Activated CD8-positive, alpha-beta T cell treated with anti-CD3 and anti-CD28 coated beads for 36 hours (primary cell): ENCODE measurements around the gene POLG2. TPM values are rescaled to one million over a fixed set of nuclear protein-coding genes. Genes with fewer than 3 reads are reported as not detected.

Experiments used
- ATAC-seq: fragments of 200-7000 bp; cut with Tn5 transposase; one replicate; pipeline ENCODE4 v1.10.0; 2021; ENCODE audit warnings: mild to moderate bottlenecking, moderate library complexity
- CTCF ChIA-PET: fragments of 350-600 bp; sonication (Branson Sonifier 250); formaldehyde crosslinking; loops from one replicate; lab custom pipeline; 2021; ENCODE audit warnings: antibody characterized with exemption; lab: Charles Lee
- POLR2A ChIA-PET: fragments of 350-600 bp; sonication (Branson Sonifier 250); formaldehyde crosslinking; loops from one replicate; lab custom pipeline; 2021; ENCODE audit warnings: antibody characterized with exemption; lab: Charles Lee
- DNase-seq: peaks from one replicate; pipeline ENCODE4 v3.0.0-alpha.2; 2020
- H3K27ac Mint-ChIP-seq: one replicate; pipeline ENCODE4 v1.8.0; 2021; ENCODE audit warnings: mild to moderate bottlenecking, mixed read lengths
- H3K27me3 Mint-ChIP-seq: one replicate; pipeline ENCODE4 v1.8.0; 2021; ENCODE audit warnings: mixed read lengths
- H3K36me3 Mint-ChIP-seq: one replicate; pipeline ENCODE4 v1.8.0; 2021; ENCODE audit warnings: low read depth, mixed read lengths
- H3K4me1 Mint-ChIP-seq: one replicate; pipeline ENCODE4 v1.8.0; 2021; ENCODE audit warnings: low read depth, mixed read lengths
- H3K4me3 Mint-ChIP-seq: one replicate; pipeline ENCODE4 v1.8.0; 2021; ENCODE audit warnings: mild to moderate bottlenecking, moderate library complexity, mixed read lengths
- H3K9me3 Mint-ChIP-seq: one replicate; pipeline ENCODE4 v1.8.0; 2021; ENCODE audit warnings: mixed read lengths
- intact Hi-C: fragments of 100-400 bp; cut with micrococcal nuclease; formaldehyde crosslinking; loops from one replicate; pipeline ENCODE4 v1.10.0; 2022
- total RNA-seq, 2 experiments: library from RNA; stranded (reverse); gene quantifications; one replicate each; pipeline ENCODE4 v1.2.3, GENCODE V29; 2021
- TF ChIP-seq, protein P1 (sequence below): fragments of 200-600 bp; IDR thresholded peaks from one replicate; pipeline ENCODE4 v1.8.0; 2022; ENCODE audit warnings: antibody characterized with exemption, mild to moderate bottlenecking

The POLG2 gene
- total RNA-seq, 2 experiments from 2014 or later, result 37.3 to 41.1 TPM

DNA sequence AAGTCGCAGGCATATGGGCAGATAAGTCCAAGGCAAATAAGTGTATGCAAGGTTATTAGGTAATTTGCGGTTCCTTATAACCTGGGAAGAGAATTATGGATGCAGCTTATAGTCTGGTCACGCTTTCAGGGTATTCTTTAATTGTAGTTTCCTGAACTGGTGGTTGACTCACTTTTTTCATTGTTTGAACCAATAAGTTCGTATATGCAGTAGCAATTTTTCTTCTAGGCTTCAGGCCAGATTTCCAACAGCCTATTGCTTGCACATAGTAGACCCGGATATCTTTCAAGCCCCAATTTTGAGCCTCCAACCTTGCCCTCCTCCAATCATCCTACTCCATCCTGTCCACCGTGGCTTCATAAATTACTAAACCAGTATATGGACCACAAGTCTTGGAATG is 22.7 kb upstream of the POLG2 start:
- TF ChIP-seq, protein P1, sequence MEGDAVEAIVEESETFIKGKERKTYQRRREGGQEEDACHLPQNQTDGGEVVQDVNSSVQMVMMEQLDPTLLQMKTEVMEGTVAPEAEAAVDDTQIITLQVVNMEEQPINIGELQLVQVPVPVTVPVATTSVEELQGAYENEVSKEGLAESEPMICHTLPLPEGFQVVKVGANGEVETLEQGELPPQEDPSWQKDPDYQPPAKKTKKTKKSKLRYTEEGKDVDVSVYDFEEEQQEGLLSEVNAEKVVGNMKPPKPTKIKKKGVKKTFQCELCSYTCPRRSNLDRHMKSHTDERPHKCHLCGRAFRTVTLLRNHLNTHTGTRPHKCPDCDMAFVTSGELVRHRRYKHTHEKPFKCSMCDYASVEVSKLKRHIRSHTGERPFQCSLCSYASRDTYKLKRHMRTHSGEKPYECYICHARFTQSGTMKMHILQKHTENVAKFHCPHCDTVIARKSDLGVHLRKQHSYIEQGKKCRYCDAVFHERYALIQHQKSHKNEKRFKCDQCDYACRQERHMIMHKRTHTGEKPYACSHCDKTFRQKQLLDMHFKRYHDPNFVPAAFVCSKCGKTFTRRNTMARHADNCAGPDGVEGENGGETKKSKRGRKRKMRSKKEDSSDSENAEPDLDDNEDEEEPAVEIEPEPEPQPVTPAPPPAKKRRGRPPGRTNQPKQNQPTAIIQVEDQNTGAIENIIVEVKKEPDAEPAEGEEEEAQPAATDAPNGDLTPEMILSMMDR, result no peak
- Mint-ChIP-seq H3K36me3 (peaks cover 34% of the 10 kb centered on the region), H3K27ac (no peak overlapping the region), H3K4me1 (peaks cover 15% of the 10 kb centered on the region), H3K9me3 (no peaks in the 10 kb centered on the region), H3K4me3 (no peak overlapping the region), H3K27me3 (no peaks in the 10 kb centered on the region)
- intact Hi-C loops, result no loop called here
- ChIA-PET CTCF (interaction anchor here (0.9 to 1.4 kb wide), 2 partner anchors 28 to 130 kb away, joined by 3 to 4 read pairs; no protein-coding TSS in a partner anchor), POLR2A (interaction anchor here (0.6 to 1.4 kb wide), 2 partner anchors 13 to 17 kb away, joined by 3 to 8 read pairs; partner anchors contain the start of gene CEP95)
- ATAC-seq (no peak), DNase-seq (no peak)

DNA sequence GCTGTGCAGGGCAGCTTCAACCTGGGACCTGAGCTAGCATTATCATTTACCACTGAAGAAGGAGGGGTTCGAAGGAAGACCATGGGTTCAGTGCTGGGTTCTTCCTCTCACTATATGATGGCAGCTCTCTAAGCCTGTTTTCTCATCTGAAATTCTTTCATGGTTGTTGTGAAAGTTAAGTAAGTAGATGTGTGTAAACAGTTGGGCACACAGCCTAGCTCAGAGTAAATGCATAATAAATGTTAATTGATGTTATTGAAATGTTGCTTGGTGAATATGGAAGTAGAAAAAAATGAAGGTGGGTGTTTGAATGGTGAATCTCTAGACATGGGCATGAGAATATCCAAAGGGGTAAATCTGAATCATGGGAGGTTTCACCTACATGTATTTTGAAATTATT is 19.0 kb upstream of the POLG2 start:
- POLR2A ChIA-PET, result interaction anchor here (0.8 to 2.1 kb wide), 2 partner anchors 9 to 10 kb away, joined by 3 to 14 read pairs; partner anchors contain the start of genes CEP95 and DDX5
- DNase-seq, result no peak
- H3K4me1 Mint-ChIP-seq, result peaks cover 24% of the 10 kb centered on the region
- intact Hi-C loops, result no loop called here
- ATAC-seq, result no peak
- CTCF ChIA-PET, result interaction anchor here (0.7 to 1.3 kb wide), 3 partner anchors 8 to 23 kb away, joined by 3 to 6 read pairs (median 3); no protein-coding TSS in a partner anchor
- H3K27ac Mint-ChIP-seq, result peak overlapping the region; percentile 17
- peaks cover 40% of the 10 kb centered on the region for H3K36me3 Mint-ChIP-seq
- TF ChIP-seq, protein P1, result no peak
- no peaks in the 10 kb centered on the region for H3K27me3 Mint-ChIP-seq
- no peaks in the 10 kb centered on the region for H3K9me3 Mint-ChIP-seq
- H3K4me3 Mint-ChIP-seq, result no peak overlapping the region

DNA sequence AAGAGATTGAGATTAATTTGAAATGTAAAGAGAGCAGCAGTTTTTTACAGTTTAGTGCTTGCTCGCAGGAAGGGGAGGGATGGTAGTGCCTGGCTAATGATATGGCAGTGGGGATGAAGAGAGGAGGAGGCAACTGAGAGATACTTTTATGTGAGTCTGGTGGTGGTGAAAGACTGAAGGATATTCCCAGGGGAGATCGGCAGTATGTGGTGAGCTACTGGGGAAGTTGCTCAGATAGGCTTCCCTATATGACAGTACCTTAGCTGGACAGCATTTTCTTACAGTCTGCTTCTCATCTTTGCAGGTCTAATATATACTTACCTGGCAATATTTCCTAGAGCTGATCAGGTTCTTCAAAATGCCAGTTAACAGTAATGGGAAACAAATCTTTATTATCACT is 18.6 kb upstream of the POLG2 start:
- POLR2A ChIA-PET, result interaction anchor here (0.6 to 2.1 kb wide), 2 partner anchors 9 to 16 kb away, joined by 3 to 14 read pairs; partner anchors contain the start of genes CEP95 and DDX5
- ATAC-seq (no peak), DNase-seq (no peak)
- intact Hi-C loops, result no loop called here
- H3K36me3 Mint-ChIP-seq, result peaks cover 43% of the 10 kb centered on the region
- no peaks in the 10 kb centered on the region for H3K27me3 Mint-ChIP-seq
- H3K4me3 Mint-ChIP-seq, result no peak overlapping the region
- H3K9me3 Mint-ChIP-seq, result no peaks in the 10 kb centered on the region
- TF ChIP-seq, protein P1, result no peak
- peak overlapping the region; percentile 5 for H3K27ac Mint-ChIP-seq
- CTCF ChIA-PET, result interaction anchor here (0.7 to 1.3 kb wide), 3 partner anchors 8 to 23 kb away, joined by 3 to 6 read pairs (median 3); no protein-coding TSS in a partner anchor
- H3K4me1 Mint-ChIP-seq, result peaks cover 26% of the 10 kb centered on the region

DNA sequence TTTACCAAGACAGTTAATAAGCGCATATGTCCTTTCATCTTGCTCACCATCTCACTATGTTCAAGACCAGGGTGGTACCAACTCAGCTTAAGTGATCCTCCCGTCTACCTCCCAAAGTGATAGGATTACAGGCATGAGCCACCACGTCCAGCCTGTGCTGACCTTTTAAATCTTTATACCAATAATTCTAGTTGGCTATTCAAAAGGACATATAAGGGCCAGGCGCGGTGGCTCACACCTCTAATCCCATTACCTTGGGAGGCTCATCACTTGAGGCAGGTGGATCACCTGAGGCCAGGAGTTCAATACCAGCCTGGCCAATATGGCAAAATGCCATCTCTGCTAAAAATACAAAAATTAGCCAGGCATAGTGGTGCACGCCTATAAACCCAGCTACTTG is 12.3 kb upstream of the POLG2 start:
- no peaks in the 10 kb centered on the region for H3K27me3 Mint-ChIP-seq
- no peaks in the 10 kb centered on the region for H3K9me3 Mint-ChIP-seq
- peaks cover 51% of the 10 kb centered on the region for H3K36me3 Mint-ChIP-seq
- ChIA-PET CTCF (interaction anchor here (0.7 to 1.9 kb wide), 2 partner anchors 18 to 89 kb away, joined by 3 to 12 read pairs; no protein-coding TSS in a partner anchor), POLR2A (interaction anchor here (1.2 to 2.0 kb wide), 2 partner anchors 8 to 13 kb away, joined by 3 to 11 read pairs; partner anchors contain the start of gene POLG2)
- intact Hi-C loops, result loop anchor here (5.0 kb wide), 1 partner anchor 148 kb away; no protein-coding TSS in a partner anchor
- H3K4me1 Mint-ChIP-seq, result peaks cover 37% of the 10 kb centered on the region
- TF ChIP-seq, protein P1, result no peak
- no peak for DNase-seq
- no peak for ATAC-seq
- peak overlapping the region; percentile 22 for H3K4me3 Mint-ChIP-seq
- H3K27ac Mint-ChIP-seq, result no peak overlapping the region

DNA sequence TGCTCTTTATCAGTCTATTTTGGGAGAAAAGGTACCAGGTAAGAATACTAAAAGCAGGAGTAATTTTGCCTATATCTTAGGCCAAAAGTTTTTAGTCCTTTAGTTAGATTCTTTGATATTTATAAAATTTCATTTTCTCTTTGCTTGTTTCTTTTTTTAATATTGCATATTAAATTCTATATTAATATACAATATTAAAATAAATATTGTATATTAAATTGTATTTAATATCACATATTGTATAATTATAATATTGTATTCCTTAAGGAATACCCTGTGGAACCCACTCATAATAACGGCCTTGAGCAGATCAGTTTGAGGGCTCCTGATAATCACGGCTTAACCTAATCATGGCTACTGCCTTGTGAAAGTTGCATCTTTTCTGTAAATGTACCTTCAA is 11.8 kb upstream of the POLG2 start:
- peaks cover 55% of the 10 kb centered on the region for H3K36me3 Mint-ChIP-seq
- CTCF ChIA-PET, result interaction anchor here (1.9 kb wide), 1 partner anchor 17 kb away, joined by 12 read pairs; no protein-coding TSS in a partner anchor

More for the DNA sequence above, 11.8 kb upstream of the POLG2 start:
- TF ChIP-seq, protein P1, result no peak
- no peaks in the 10 kb centered on the region for H3K9me3 Mint-ChIP-seq
- H3K27me3 Mint-ChIP-seq, result no peaks in the 10 kb centered on the region
- intact Hi-C loops, result loop anchor here (5.0 kb wide), 1 partner anchor 149 kb away; no protein-coding TSS in a partner anchor
- POLR2A ChIA-PET, result interaction anchor here (2.0 kb wide), 1 partner anchor 12 kb away, joined by 11 read pairs; the partner anchor contains the start of gene POLG2
- no peak overlapping the region for H3K27ac Mint-ChIP-seq
- ATAC-seq (no peak), DNase-seq (no peak)
- peaks cover 41% of the 10 kb centered on the region for H3K4me1 Mint-ChIP-seq
- peak overlapping the region; percentile 91 for H3K4me3 Mint-ChIP-seq
